ENCODE measurements around the gene SORCS2. TPM values are rescaled to one million over a fixed set of nuclear protein-coding genes. Genes with fewer than 3 reads are reported as not detected.

SORCS2 gene
- total RNA-seq, 3 donors from 2014 or later = 0.66 to 1.3 (median 0.80) TPM

DNA sequence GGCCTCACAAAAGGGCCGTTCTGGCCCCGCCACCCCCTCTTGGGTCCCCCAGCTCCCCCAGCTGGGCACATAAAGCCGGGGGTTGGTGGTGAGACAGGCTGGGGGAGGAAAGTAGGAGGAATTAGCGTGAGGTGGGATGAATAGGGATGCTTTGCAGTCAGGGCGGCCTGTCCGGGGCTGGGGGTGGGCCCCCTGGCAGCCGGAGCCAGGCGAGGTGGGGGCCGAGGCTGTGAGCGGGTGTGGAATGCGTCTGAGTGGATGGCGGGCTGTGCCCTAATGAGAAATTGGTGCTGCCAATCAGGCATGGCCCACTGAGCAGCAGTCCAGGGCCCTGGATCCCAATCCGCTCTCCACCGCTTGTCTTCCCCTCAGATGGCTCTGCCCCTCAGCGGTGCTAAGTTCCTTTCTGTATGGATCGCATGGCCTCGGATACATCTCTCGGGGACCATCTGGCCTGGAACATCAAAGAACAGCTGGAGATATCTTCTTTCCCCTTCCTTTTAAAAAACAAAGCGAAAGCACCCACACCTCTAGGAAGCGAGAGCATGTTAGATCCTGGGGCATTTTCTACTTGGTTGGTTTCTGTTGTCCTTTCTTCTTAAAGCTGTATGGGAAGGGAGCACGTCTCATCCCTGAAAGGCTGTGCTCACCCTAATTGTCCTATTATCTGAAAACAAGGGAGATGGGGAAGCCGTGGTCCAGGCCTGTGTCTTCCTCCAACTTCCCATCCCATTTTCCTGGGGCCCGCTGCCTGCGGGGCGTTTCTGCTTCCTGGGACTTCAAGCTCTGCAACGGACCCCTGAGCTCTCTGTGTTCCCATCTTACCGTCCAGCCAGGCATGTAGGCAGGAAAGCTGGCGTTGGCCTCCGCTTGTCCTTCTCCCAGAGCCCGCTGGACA, 106.9 kb downstream of the SORCS2 start:
- H3K36me3 ChIP-seq = no peaks in the 10 kb centered on the region
- H3K9me3 ChIP-seq = no peaks in the 10 kb centered on the region
- no peaks in the 10 kb centered on the region for H3K4me1 ChIP-seq
- H3K27me3 ChIP-seq = peaks cover 0 to 4% of the 10 kb centered on the region in 2 donors
- intact Hi-C loops (cut with DNase I; ENCODE audit: low total_unique reads) = no loop called here
- TF ChIP-seq POLR2A (IDR thresholded peaks at IDR 0.05) (no peak), POLR2AphosphoS5 (IDR thresholded peaks at IDR 0.05) (no peak)
- TF ChIP-seq, protein P1, sequence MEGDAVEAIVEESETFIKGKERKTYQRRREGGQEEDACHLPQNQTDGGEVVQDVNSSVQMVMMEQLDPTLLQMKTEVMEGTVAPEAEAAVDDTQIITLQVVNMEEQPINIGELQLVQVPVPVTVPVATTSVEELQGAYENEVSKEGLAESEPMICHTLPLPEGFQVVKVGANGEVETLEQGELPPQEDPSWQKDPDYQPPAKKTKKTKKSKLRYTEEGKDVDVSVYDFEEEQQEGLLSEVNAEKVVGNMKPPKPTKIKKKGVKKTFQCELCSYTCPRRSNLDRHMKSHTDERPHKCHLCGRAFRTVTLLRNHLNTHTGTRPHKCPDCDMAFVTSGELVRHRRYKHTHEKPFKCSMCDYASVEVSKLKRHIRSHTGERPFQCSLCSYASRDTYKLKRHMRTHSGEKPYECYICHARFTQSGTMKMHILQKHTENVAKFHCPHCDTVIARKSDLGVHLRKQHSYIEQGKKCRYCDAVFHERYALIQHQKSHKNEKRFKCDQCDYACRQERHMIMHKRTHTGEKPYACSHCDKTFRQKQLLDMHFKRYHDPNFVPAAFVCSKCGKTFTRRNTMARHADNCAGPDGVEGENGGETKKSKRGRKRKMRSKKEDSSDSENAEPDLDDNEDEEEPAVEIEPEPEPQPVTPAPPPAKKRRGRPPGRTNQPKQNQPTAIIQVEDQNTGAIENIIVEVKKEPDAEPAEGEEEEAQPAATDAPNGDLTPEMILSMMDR (IDR thresholded peaks at IDR 0.05) = no peak
- H3K27ac ChIP-seq = no peak overlapping the region
- no peak for DNase-seq (ENCODE audit: low spot score in 2 of 2)
- H3K4me3 ChIP-seq = no peak overlapping the region

DNA sequence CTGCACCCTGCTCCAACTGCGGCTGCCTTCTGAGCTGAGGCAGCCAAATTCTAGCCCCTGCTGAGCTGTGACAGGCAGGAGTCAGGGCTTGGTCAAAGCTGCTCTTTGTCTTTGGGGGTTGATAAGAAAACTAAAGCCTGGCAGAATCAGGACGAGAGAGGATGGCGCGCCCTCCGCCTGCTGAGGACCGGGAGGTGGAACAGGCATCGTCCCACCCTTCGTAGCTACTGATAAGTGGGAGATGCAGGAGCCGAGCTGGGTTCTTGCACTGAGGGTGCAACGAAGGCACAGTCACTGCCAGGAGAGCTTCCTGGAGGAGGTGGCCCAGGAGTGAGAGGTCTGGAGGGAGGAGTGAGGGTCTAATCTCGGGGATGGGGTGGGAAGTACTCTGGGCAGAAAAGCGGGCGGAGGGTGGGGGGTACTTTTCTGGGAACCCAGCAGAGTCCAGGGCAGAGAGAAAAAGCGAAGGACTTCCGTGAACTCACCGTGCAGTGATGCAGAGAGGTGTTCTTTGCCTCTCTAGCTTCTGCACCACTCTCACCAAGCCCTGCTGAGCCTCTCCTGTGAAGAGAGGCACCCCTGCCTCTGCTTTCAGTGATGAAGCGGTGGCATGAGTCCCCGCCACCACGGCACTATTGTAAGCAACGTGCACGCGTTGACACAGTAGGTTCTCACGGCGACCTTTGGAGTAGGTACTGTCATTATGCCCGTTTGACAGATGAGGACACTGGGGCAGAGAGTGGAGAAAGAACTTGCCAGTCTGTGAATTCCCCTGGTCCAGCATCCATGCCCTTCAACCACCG, 107.8 kb downstream of the SORCS2 start:
- intact Hi-C loops (cut with DNase I; ENCODE audit: low total_unique reads) = no loop called here
- Histone ChIP-seq H3K27ac (no peak overlapping the region), H3K4me1 (no peaks in the 10 kb centered on the region), H3K27me3 (peaks cover 0 to 4% of the 10 kb centered on the region in 2 donors), H3K9me3 (no peaks in the 10 kb centered on the region), H3K36me3 (no peaks in the 10 kb centered on the region), H3K4me3 (no peak overlapping the region)
- DNase-seq (ENCODE audit: low spot score in 2 of 2) = no peak
- TF ChIP-seq, protein P1 (IDR thresholded peaks at IDR 0.05) = no peak
- TF ChIP-seq POLR2A (IDR thresholded peaks at IDR 0.05) (no peak), POLR2AphosphoS5 (IDR thresholded peaks at IDR 0.05) (no peak)

- TF ChIP-seq, protein P1 (IDR thresholded peaks at IDR 0.05) = no peak
- TF ChIP-seq POLR2A (IDR thresholded peaks at IDR 0.05) (no peak), POLR2AphosphoS5 (IDR thresholded peaks at IDR 0.05) (no peak)
Observed at GRCh38 chr4:7300711-7301095, 108.4 kb downstream of the SORCS2 start.

GRCh38 chr4:7301126-7301785, 108.9 kb downstream of the SORCS2 start:
- Histone ChIP-seq H3K27me3 (peaks cover 0 to 10% of the 10 kb centered on the region in 2 donors), H3K9me3 (no peaks in the 10 kb centered on the region), H3K36me3 (no peaks in the 10 kb centered on the region), H3K27ac (no peak overlapping the region), H3K4me3 (no peak overlapping the region), H3K4me1 (no peaks in the 10 kb centered on the region)
- TF ChIP-seq POLR2A (IDR thresholded peaks at IDR 0.05) (no peak), POLR2AphosphoS5 (IDR thresholded peaks at IDR 0.05) (no peak)
- TF ChIP-seq, protein P1 (IDR thresholded peaks at IDR 0.05) = no peak
- DNase-seq (ENCODE audit: low spot score in 2 of 2) = no peak
- intact Hi-C loops (cut with DNase I; ENCODE audit: low total_unique reads) = no loop called here

More at GRCh38 chr4:7300711-7301095, 108.4 kb downstream of the SORCS2 start:
- Histone ChIP-seq H3K4me1 (no peaks in the 10 kb centered on the region), H3K4me3 (no peak overlapping the region), H3K27me3 (peaks cover 0 to 7% of the 10 kb centered on the region in 2 donors), H3K9me3 (no peaks in the 10 kb centered on the region), H3K27ac (no peak overlapping the region), H3K36me3 (no peaks in the 10 kb centered on the region)
- intact Hi-C loops (cut with DNase I; ENCODE audit: low total_unique reads) = no loop called here
- no peak for DNase-seq (ENCODE audit: low spot score in 2 of 2)

Data from breast epithelium (tissue), 4 donors.